K562 (cell line): ENCODE measurements around the gene PIK3C2A.

Experiments used
- FOXO4 ChIP-seq: fragments of 450-650 bp; formaldehyde crosslinking; IDR thresholded peaks from 2 replicates; pipeline ENCODE4 v1.4.0; 2020; ENCODE audit warnings: mild to moderate bottlenecking, moderate library complexity
- HIVEP1 ChIP-seq: fragments of 250-450 bp; sonication (Bioruptor Pico); IDR thresholded peaks from 2 replicates; pipeline ENCODE4 v1.4.0; 2020; ENCODE audit warnings: mild to moderate bottlenecking
- POLR2A ChIP-seq: fragments of 450-650 bp; conservative IDR thresholded peaks from 2 replicates; pipeline ENCODE4 v1.6.1; 2016
- ZBTB9 ChIP-seq: fragments of 450-650 bp; formaldehyde crosslinking; IDR thresholded peaks from 2 replicates; pipeline ENCODE4 v1.4.0; 2020; ENCODE audit warnings: mild to moderate bottlenecking, moderate library complexity
- TF ChIP-seq, protein P1 (sequence below): fragments of 250-450 bp; sonication (Bioruptor Pico); IDR thresholded peaks from 2 replicates; pipeline ENCODE4 v1.8.0; 2021; ENCODE audit warnings: moderate library complexity, mild to moderate bottlenecking, inconsistent platforms
- TF ChIP-seq, protein P2 (sequence below), 3 experiments: IDR thresholded peaks in 2 of 3; conservative IDR thresholded peaks in 1 of 3; 2 replicates each; pipeline ENCODE4 v1.5.1; 2011 to 2012; ENCODE audit warnings: low read length in 3 of 3, mild to moderate bottlenecking in 3 of 3, control low read depth in 2 of 3, improper control_type of control experiment in 1 of 3, inconsistent platforms in 1 of 3, low read depth in 1 of 3, mixed read lengths in 1 of 3, moderate library complexity in 1 of 3; ENCODE audit not compliant: insufficient read depth in 2 of 3

- TF ChIP-seq ZBTB9 (CRISPR knock-in tag) (no peak), HIVEP1 (CRISPR knock-in tag) (no peak), POLR2A (no peak), FOXO4 (CRISPR knock-in tag) (no peak)
- TF ChIP-seq, protein P1, sequence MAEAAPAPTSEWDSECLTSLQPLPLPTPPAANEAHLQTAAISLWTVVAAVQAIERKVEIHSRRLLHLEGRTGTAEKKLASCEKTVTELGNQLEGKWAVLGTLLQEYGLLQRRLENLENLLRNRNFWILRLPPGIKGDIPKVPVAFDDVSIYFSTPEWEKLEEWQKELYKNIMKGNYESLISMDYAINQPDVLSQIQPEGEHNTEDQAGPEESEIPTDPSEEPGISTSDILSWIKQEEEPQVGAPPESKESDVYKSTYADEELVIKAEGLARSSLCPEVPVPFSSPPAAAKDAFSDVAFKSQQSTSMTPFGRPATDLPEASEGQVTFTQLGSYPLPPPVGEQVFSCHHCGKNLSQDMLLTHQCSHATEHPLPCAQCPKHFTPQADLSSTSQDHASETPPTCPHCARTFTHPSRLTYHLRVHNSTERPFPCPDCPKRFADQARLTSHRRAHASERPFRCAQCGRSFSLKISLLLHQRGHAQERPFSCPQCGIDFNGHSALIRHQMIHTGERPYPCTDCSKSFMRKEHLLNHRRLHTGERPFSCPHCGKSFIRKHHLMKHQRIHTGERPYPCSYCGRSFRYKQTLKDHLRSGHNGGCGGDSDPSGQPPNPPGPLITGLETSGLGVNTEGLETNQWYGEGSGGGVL (CRISPR knock-in tag), result no peak
- TF ChIP-seq, protein P2, sequence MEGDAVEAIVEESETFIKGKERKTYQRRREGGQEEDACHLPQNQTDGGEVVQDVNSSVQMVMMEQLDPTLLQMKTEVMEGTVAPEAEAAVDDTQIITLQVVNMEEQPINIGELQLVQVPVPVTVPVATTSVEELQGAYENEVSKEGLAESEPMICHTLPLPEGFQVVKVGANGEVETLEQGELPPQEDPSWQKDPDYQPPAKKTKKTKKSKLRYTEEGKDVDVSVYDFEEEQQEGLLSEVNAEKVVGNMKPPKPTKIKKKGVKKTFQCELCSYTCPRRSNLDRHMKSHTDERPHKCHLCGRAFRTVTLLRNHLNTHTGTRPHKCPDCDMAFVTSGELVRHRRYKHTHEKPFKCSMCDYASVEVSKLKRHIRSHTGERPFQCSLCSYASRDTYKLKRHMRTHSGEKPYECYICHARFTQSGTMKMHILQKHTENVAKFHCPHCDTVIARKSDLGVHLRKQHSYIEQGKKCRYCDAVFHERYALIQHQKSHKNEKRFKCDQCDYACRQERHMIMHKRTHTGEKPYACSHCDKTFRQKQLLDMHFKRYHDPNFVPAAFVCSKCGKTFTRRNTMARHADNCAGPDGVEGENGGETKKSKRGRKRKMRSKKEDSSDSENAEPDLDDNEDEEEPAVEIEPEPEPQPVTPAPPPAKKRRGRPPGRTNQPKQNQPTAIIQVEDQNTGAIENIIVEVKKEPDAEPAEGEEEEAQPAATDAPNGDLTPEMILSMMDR (IDR thresholded peaks at IDR 0.05 in 2 of 3, conservative IDR thresholded peaks at IDR 0.05 in 1 of 3; ENCODE audit: insufficient read depth in 2 of 3, low read depth in 1 of 3, low read length in 3 of 3), result no peak
These were observed 46.3 kb downstream of the PIK3C2A start for GRCh38 chr11:17161515-17161914.
